Fibroblast of pulmonary artery (primary cell): ENCODE measurements around the gene CCND3.

ENCODE experiments used
- DNase-seq: peaks from one replicate; pipeline ENCODE4 v3.0.0-alpha.2; 2010; ENCODE audit warnings: low read depth
- H3K4me3 ChIP-seq: replicated peaks from 2 replicates; pipeline ENCODE4 v1.5.1; 2011; ENCODE audit warnings: low read depth, mild to moderate bottlenecking, control low read depth, low read length, moderate library complexity
- CTCF ChIP-seq: IDR thresholded peaks from 2 replicates; pipeline ENCODE4 v1.5.1; 2011; ENCODE audit warnings: mild to moderate bottlenecking, control low read depth, low read length, inconsistent platforms; ENCODE audit errors: missing control alignments

CCND3 gene

GRCh38 chr6:41892921-41893564 is 48.6 kb downstream of the CCND3 start:
- TF ChIP-seq CTCF = no peak
- no peak for DNase-seq
- no peak overlapping the region for H3K4me3 ChIP-seq

DNA sequence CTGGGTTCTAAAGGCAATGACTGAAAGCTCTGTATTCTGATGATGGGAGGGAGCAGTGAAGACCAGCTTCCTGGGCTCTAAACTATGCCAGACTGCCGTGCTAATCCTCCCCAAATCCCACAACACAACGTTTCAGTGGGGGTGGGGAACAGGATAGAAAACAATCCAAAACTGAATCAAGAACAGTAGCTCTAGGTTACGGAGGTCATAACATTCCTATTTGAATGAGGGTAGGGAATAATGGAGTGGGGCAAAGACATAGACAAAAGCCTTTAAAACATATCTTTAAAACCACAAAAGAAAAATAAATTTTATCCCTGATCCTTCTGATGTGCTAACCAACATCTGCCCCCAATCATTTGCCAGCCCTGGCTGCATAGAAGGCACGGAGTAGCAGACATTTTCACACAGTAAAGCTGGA is 54.3 kb downstream of the CCND3 start:
- TF ChIP-seq CTCF = no peak
- no peak for DNase-seq
- no peak overlapping the region for H3K4me3 ChIP-seq

- H3K4me3 ChIP-seq = no peak overlapping the region
- no peak for TF ChIP-seq CTCF
- DNase-seq = no peak
Measured at GRCh38 chr6:41885930-41886329, 55.7 kb downstream of the CCND3 start.

DNA sequence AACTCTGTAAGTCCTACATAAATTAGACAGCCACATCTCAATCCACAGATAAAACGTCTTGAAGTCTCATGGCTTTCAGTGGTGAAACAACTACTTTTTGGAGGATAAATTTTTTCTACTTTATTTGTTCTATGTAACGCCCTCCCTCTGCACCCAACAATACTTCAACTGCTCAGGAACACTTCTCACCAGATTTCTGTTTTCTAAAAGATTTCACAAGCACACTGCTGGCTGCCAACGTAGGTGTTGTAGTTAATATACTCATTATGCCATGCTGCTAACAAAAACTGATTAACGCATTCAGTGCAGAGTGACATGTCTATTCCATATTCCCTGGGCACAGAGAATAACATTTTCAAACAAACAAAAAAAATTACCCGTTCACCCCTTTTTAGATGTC is 56.7 kb downstream of the CCND3 start:
- DNase-seq = no peak
- TF ChIP-seq CTCF = no peak
- no peak overlapping the region for H3K4me3 ChIP-seq
